Natural killer cell treated with Interleukin-12 subunit alpha and Interleukin-12 subunit beta and Interleukin-15 and Interleukin-18, amount 100 ng/mL, for 72 hours (primary cell): ENCODE measurements around the gene TRMT2B. TPM values are rescaled to one million over a fixed set of nuclear protein-coding genes. Genes with fewer than 3 reads are reported as not detected.
"Not testable (repeated sequence)": the region's sequence is repeated elsewhere in the genome, so short reads cannot be mapped to it uniquely, and the experiment has no call there.

Source experiments
- ATAC-seq, 2 donors: fragments of 150-1000 bp; cut with Tn5 transposase in 1 of 2; sonication (Bioruptor Pico), chemical (Tn5 transposase) in 1 of 2; 2 replicates each; pipeline ENCODE4 v1.10.0; 2021
- DNase-seq: peaks from one replicate; pipeline ENCODE4 v3.0.0; 2022; ENCODE audit warnings: low spot score
- H3K27ac Mint-ChIP-seq, 2 donors: 1 replicate in 1 of 2; 2 replicates in 1 of 2; pipeline ENCODE4 v1.8.0; 2022; ENCODE audit warnings: mixed read lengths in 2 of 2, mild to moderate bottlenecking in 1 of 2, moderate library complexity in 1 of 2
- H3K27me3 Mint-ChIP-seq, 2 donors: 1 replicate in 1 of 2; 2 replicates in 1 of 2; pipeline ENCODE4 v1.8.0; 2022; ENCODE audit warnings: mixed read lengths in 2 of 2
- H3K36me3 Mint-ChIP-seq: one replicate; pipeline ENCODE4 v1.8.0; 2022; ENCODE audit warnings: mixed read lengths
- H3K4me1 Mint-ChIP-seq, 2 donors: 1 replicate in 1 of 2; 2 replicates in 1 of 2; pipeline ENCODE4 v1.8.0; 2022; ENCODE audit warnings: low read depth in 2 of 2, mixed read lengths in 2 of 2, mild to moderate bottlenecking in 1 of 2
- H3K4me3 Mint-ChIP-seq: one replicate; pipeline ENCODE4 v1.8.0; 2022; ENCODE audit warnings: mixed read lengths
- H3K9me3 Mint-ChIP-seq: 2 replicates; pipeline ENCODE4 v1.8.0; 2022; ENCODE audit warnings: mixed read lengths
- total RNA-seq, 2 donors: library from RNA; stranded (reverse); gene quantifications; one replicate each; pipeline ENCODE4 v1.2.3, GENCODE V29; 2022

Gene TRMT2B
- total RNA-seq, 2 donors from 2014 or later, result 19.8 to 34.3 TPM

GRCh38 chrX:101051153-101051548, 760 bp downstream of the TRMT2B start:
- Mint-ChIP-seq H3K36me3 (no peaks in the 10 kb centered on the region), H3K9me3 (no peaks in the 10 kb centered on the region)

DNA sequence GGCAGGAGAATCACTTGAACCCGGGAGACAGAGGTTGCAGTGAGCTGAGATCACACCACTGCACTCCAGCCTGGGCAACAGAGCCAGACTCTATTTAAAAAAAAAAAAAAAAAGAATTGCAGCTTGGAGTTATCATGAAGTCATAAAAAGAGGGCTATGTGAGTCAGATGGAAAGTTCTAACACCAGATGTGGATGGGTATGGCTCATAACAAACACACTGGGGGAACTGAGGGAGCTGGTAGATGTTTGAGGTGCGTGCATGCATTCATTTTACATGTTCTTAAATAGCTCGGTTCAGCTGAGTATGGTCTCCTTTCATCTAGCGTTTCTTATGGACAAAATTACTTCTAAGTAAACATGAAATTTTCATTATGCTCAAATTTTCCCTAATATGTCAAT, 11.7 kb downstream of the TRMT2B start:
- no peaks in the 10 kb centered on the region for H3K9me3 Mint-ChIP-seq
- H3K4me1 Mint-ChIP-seq, result peaks cover 0 to 7% of the 10 kb centered on the region in 2 donors
- DNase-seq (no peak), ATAC-seq (peak in 1 of 2 donors; percentile 69)
- H3K36me3 Mint-ChIP-seq, result peaks cover 9% of the 10 kb centered on the region
- H3K4me3 Mint-ChIP-seq, result no peak overlapping the region
- no peaks in the 10 kb centered on the region for H3K27me3 Mint-ChIP-seq
- H3K27ac Mint-ChIP-seq, result no peak overlapping the region

More at GRCh38 chrX:101051153-101051548, 760 bp downstream of the TRMT2B start:
- Mint-ChIP-seq H3K27me3 (no peaks in the 10 kb centered on the region), H3K4me3 (peak overlapping the region; percentile 89), H3K4me1 (peaks cover 8 to 18% of the 10 kb centered on the region in 2 donors), H3K27ac (peak overlapping the region; percentile 91 to 96)
- ATAC-seq (no peak), DNase-seq (no peak)

GRCh38 chrX:101037231-101037630, 14.7 kb downstream of the TRMT2B start:
- H3K9me3 Mint-ChIP-seq, result no peaks in the 10 kb centered on the region
- H3K27me3 Mint-ChIP-seq, result no peaks in the 10 kb centered on the region
- H3K27ac Mint-ChIP-seq, result no peak overlapping the region
- DNase-seq (no peak), ATAC-seq (no peak)
- no peaks in the 10 kb centered on the region for H3K4me1 Mint-ChIP-seq
- no peak overlapping the region for H3K4me3 Mint-ChIP-seq
- peaks cover 11% of the 10 kb centered on the region for H3K36me3 Mint-ChIP-seq

DNA sequence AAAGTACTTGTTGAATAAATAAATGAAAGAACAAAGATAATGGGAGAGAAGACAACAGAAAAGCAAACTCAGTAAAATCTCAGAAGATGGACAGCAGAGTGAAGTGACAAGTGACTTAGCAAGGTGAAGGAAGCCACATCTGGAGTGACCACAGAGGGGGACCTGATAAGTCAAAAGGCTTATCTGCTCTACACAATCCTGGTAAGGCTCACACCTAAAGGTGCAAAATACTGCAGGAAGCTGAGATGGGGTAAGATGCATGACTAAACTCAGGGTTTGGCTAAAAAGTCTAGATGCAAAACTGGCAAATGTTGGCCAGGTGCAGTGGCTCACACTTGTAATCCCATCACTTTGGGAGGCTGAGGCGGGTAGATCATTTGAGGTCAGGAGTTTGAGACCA, 22.2 kb downstream of the TRMT2B start:
- peaks cover 0 to 5% of the 10 kb centered on the region in 2 donors for H3K27me3 Mint-ChIP-seq

DNA sequence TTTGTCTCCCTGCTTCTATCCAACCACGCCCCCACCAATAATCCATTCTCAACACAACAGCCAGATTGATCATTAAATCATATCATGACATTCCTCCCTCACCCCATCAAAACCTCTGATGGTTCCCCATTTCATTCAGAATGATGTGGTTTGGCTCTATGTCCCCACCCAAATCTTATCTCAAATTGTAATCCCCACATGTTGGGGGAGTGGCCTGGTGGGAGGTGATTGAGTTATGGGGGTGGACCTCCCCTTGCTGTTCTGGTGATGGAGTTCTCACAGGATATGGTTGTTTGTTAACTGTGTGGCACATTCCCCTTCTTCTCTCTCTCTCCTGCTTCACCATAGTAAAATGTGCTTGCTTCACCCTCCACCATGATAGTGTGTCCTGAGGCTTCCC, 23.3 kb downstream of the TRMT2B start:
- Mint-ChIP-seq H3K4me1 (peaks cover 17 to 21% of the 10 kb centered on the region in 2 donors), H3K4me3 (no peak overlapping the region), H3K27me3 (peaks cover 0 to 5% of the 10 kb centered on the region in 2 donors), H3K27ac (peak overlapping the region in 1 of 2 donors; percentile 33), H3K36me3 (peaks cover 32% of the 10 kb centered on the region), H3K9me3 (no peaks in the 10 kb centered on the region)
- DNase-seq, result no peak
- ATAC-seq, result no peak

More for the DNA sequence above, 22.2 kb downstream of the TRMT2B start:
- Mint-ChIP-seq H3K4me1 (peaks cover 17 to 21% of the 10 kb centered on the region in 2 donors), H3K36me3 (peaks cover 32% of the 10 kb centered on the region), H3K9me3 (no peaks in the 10 kb centered on the region), H3K4me3 (no peak overlapping the region), H3K27ac (peak overlapping the region; percentile 33 to 36)
- DNase-seq (no peak), ATAC-seq (peak; percentile 63 to 65)

DNA sequence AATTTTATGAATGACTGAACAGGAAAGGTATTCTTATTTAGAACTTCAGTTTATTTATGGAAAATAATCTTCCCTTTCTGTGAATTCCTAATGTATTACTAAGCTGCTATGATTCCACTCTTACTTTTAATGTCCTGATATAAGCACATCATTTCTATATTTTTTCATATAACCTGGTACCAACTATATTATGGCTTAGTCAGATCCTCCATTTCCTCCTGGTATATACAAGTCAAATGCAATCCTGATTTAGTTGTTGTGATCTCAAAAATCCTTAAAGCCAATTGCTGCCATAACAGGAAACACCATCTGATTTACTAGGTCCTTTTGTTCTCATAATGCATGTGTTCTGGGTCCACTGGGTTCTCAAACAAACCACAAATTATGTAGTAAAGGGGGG, 26.8 kb downstream of the TRMT2B start:
- H3K36me3 Mint-ChIP-seq, result peaks cover 30% of the 10 kb centered on the region
- no peaks in the 10 kb centered on the region for H3K9me3 Mint-ChIP-seq
- H3K27me3 Mint-ChIP-seq, result peaks cover 0 to 5% of the 10 kb centered on the region in 2 donors
- peak overlapping the region in 1 of 2 donors; percentile 58 for H3K27ac Mint-ChIP-seq
- peaks cover 17 to 21% of the 10 kb centered on the region in 2 donors for H3K4me1 Mint-ChIP-seq
- no peak overlapping the region for H3K4me3 Mint-ChIP-seq
- ATAC-seq, result no peak
- no peak for DNase-seq

DNA sequence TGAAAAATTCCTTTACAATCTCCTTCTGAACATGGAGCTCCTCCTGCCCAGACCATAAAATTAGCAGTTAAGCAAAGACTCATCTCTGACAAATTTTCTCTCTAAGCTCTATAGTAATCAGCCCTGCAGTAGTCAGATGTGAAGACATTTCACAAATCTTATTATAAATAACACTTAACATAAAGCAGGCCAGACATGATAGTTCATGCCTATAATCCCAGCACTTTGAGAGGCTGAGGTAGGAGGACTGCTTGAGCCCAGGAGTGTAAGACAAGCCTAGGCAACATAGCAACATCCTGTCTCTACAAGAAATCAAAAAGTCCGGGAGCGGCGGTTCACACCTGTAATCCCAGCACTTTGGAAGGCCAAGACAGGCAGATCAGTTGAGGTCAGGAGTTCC, 29.9 kb downstream of the TRMT2B start:
- H3K27ac Mint-ChIP-seq, result no peak overlapping the region
- no peak for ATAC-seq
- no peaks in the 10 kb centered on the region for H3K9me3 Mint-ChIP-seq
- DNase-seq, result no peak
- peaks cover 8% of the 10 kb centered on the region for H3K36me3 Mint-ChIP-seq
- peaks cover 0 to 6% of the 10 kb centered on the region in 2 donors for H3K4me1 Mint-ChIP-seq
- H3K4me3 Mint-ChIP-seq, result no peak overlapping the region
- no peaks in the 10 kb centered on the region for H3K27me3 Mint-ChIP-seq

DNA sequence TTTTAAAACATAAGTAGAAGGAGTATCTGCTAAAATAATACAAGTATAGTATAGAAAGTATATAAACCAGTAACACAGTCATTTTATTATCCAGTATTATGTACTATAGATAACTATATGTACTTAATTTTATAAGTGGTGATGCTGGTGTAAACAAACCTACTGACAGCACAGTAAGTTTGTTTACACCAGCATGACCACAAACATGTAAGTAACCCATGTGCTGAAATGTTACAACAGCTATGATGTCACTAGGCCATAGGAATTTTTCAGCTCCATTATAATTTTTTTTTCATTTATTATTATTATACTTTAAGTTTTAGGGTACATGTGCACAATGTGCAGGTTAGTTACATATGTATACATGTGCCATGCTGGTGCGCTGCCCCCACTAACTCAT, 39.9 kb downstream of the TRMT2B start:
- not testable (repeated sequence) for H3K9me3 Mint-ChIP-seq, H3K27me3 Mint-ChIP-seq, H3K27ac Mint-ChIP-seq, ATAC-seq, DNase-seq, H3K4me3 Mint-ChIP-seq, H3K36me3 Mint-ChIP-seq, H3K4me1 Mint-ChIP-seq

DNA sequence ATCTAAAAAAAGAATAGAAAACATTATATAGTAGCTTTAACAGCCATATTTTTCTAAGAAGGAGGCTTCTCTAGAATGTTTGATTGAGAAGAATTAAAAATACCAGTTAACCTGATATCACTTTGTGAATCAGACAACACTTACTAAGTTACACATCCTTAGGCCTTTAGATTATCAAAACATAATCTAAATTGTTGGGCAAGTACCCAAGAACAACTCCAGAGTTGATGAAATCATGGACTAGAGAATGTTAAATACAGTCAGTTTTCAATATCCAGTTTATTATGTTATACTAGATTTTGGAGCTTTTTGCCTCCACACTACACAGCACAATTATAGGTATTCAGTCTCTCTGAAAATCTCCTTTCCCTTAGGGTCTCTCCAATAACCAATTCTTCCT, 42.8 kb downstream of the TRMT2B start:
- Mint-ChIP-seq H3K36me3 (peaks cover 6% of the 10 kb centered on the region), H3K27me3 (no peaks in the 10 kb centered on the region), H3K9me3 (no peaks in the 10 kb centered on the region), H3K4me1 (peaks cover 0 to 3% of the 10 kb centered on the region in 2 donors), H3K27ac (no peak overlapping the region), H3K4me3 (no peak overlapping the region)
- DNase-seq (no peak), ATAC-seq (no peak)

DNA sequence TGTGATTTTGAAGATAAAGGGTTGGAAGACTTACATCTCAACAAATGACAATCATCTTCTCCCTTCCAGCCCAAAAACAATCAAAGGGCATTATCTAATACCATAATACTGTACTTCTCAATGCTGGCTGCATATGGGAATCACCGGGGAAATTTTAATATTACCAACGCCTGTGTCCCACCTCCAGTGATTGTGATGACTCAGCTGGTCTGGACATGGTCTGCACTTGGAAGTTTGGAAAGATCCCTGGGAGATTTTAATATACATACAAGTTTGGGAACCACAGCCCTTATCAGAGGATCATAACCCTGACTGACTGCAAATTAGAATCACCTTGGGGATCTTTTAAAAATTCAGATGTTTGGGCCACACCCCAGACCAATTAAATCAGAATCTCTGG, 52.5 kb downstream of the TRMT2B start:
- no peak overlapping the region for H3K27ac Mint-ChIP-seq

GRCh38 chrX:100995469-100995868, 56.4 kb downstream of the TRMT2B start:
- Mint-ChIP-seq H3K27me3 (no peaks in the 10 kb centered on the region), H3K4me3 (peak overlapping the region; percentile 29), H3K9me3 (no peaks in the 10 kb centered on the region), H3K36me3 (no peaks in the 10 kb centered on the region), H3K27ac (peak overlapping the region; percentile 50 to 61), H3K4me1 (peaks cover 13 to 15% of the 10 kb centered on the region in 2 donors)
- ATAC-seq (no peak), DNase-seq (no peak)

More for the DNA sequence above, 52.5 kb downstream of the TRMT2B start:
- no peak for ATAC-seq
- Mint-ChIP-seq H3K27me3 (no peaks in the 10 kb centered on the region), H3K36me3 (no peaks in the 10 kb centered on the region), H3K9me3 (no peaks in the 10 kb centered on the region), H3K4me1 (peaks cover 10 to 11% of the 10 kb centered on the region in 2 donors), H3K4me3 (no peak overlapping the region)
- no peak for DNase-seq

GRCh38 chrX:100994352-100995281, 57.3 kb downstream of the TRMT2B start:
- Mint-ChIP-seq H3K9me3 (no peaks in the 10 kb centered on the region), H3K27me3 (no peaks in the 10 kb centered on the region), H3K36me3 (no peaks in the 10 kb centered on the region), H3K4me1 (peaks cover 13 to 15% of the 10 kb centered on the region in 2 donors), H3K27ac (peak overlapping the region; percentile 50 to 61), H3K4me3 (peak overlapping the region; percentile 29)
- DNase-seq, result no peak
- peak; percentile 84 to 92 for ATAC-seq

DNA sequence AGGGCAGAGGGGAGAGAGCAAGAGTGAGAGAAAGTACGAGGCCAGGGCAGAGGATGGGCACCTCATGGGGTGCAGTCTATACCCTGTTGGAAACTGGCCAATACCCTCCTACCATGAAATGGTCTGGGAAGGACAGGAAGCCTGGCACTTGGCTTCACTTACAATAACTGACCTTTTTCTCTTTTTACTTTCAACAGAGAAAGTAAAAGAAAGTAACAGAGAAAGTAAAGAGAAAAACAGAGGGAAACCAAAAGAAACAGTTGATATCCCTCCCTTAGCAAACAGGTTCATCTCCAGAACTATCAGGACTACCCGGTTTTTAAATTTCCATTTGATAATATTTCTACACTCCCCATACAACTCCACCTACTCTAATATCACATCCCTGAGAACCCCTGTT, 61.8 kb downstream of the TRMT2B start:
- no peak for ATAC-seq
- H3K4me1 Mint-ChIP-seq, result peaks cover 11 to 14% of the 10 kb centered on the region in 2 donors
- DNase-seq, result no peak
- H3K36me3 Mint-ChIP-seq, result no peaks in the 10 kb centered on the region
- no peak overlapping the region for H3K4me3 Mint-ChIP-seq
- H3K27ac Mint-ChIP-seq, result no peak overlapping the region
- no peaks in the 10 kb centered on the region for H3K9me3 Mint-ChIP-seq
- H3K27me3 Mint-ChIP-seq, result peaks cover 0 to 7% of the 10 kb centered on the region in 2 donors

- peaks cover 0 to 4% of the 10 kb centered on the region in 2 donors for H3K4me1 Mint-ChIP-seq
- DNase-seq, result no peak
- no peak overlapping the region for H3K4me3 Mint-ChIP-seq
- H3K27me3 Mint-ChIP-seq, result peaks cover 0 to 7% of the 10 kb centered on the region in 2 donors
- no peak overlapping the region for H3K27ac Mint-ChIP-seq
- no peaks in the 10 kb centered on the region for H3K9me3 Mint-ChIP-seq
- no peaks in the 10 kb centered on the region for H3K36me3 Mint-ChIP-seq
- no peak for ATAC-seq
Observed at GRCh38 chrX:100984818-100985217, 67.1 kb downstream of the TRMT2B start.
